ENCODE data around the gene TDRKH.
"Not testable (repeated sequence)": the region's sequence is repeated elsewhere in the genome, so short reads cannot be mapped to it uniquely, and the experiment has no call there.

The TDRKH gene

DNA sequence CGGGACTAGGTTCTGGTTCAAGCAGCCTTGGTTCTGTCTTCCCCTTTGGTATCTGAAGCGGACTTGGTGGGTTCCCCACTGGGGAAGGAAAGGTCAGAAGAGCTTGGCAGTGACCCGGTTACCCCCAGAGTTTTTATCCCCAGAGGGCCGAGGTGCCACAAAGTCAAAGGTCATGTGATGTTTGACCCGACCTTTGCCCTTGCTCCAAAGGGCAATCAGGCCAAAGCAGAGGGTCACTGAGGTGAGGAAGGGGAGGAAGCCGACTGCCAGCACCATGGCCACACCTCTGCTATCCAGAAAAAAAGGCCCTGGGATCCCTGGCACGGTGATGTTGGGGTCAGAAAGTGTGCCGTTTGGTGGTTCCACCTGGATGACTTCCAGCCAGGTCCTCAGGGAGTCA is 10.5 kb upstream of the TDRKH start:
- no peak for DNase-seq

DNA sequence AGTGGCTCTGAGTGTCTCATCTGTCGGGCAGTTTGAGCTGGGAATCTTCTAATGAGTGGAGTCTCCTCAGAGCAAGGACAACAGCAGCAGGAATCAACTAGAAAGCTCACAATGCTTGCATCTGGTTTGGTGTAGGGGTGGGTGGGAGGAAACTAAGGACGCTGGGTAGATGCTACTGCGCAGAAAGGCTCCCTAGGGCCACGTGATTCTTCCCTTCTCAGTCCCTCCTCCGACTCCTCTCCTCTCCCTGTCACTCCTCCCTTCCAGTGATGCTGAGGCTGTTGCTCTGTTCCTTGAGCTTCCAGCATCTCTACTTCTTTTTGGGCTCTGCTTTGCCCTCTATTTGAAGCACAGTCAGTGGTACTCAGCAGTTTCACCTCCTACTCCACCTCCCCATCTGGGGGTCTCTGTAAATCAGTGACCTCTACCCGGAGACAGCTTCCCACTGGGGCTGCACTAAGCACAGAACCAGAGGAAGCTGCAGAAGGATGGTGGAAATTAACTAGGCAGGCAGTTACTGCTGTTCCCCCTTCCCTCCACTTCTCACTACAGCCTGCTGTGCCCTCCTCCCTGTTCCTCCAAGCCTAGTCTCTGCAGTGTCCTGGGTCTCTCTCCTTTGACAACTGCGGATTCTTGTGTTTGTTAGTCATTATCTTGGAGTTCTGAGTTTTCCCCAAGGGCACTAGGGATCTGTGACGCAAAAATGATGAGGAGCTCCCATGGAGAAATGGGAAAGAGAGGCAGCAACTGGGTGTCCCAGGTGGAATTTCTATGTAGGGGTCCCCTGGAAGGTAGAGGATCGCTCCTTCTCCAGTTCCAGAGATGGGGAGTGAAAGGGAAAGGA is 9.1 kb upstream of the TDRKH start:
- no peak for DNase-seq

DNA sequence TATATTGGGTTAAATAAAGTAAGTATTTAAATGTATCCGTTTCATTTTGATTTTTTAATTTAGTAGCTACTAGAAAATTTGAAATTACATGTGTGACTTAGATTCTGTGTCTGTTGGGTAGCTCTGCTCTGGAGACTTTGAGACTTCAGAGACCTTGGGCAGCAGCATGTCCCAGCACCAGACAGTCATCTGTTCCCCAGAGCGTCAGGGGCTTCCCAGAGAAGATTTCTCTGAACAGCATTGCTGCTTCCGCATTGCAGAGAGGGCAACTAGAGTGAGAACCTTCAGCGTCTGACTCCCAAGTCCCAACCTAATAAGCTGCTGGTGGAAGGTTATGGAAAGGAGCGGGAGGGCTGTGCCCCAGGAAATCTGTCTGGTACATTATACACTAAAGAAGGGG is 8.3 kb upstream of the TDRKH start:
- no peak for DNase-seq

DNA sequence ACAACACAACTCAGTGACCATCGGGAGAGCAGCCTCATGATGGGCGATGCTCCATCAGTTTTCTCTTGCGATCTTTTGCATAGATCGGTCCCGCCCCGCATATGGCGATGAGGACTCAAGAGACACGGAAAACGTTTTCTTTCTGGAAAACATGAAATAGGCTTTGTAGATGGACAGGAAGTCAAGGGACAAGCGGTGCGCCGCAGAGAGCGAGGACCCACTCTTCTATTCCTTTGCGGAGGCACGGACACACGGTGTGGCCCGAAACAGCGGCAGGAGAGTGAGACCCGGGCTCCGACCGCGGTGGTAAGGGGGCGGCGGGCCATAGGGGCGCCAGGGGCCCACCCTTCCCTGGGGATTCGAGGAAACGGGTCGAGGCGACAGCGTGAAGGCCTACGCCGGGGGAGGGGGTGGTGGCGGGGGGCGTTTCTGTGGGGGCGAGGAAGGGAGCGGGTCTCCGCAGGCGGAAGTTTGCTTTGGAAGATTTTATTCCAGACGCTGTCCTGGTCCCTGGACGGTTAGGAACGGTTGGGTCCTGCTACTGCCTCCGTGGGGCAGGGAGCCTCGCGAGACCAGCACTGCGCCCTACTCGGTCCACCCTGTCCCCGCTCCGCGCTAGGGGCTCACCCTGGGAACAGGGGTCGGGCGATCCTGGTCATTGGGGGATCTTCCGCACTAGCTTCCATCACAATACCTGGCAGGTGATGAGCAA is 796 bp upstream of the TDRKH start:
- no peak for DNase-seq

DNA sequence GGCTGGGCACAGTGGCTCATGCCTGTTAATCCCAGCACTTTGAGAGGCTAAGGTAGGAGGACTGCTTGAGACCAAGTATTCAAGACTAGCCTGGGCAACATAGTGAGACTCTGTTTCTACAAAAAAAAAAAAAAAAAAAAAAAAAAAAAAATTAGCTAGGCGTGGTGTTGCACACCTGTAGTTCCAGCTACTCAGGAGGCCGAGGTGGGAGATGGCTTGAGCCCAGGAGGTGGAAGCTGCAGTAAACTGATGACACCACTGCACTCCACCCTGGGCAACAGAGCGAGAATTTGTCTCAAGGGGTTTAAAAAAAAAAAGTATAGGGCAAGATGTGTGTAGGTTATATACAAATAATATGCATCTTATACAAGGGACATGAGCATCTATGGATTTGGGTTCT is 2.6 kb downstream of the TDRKH start:
- no peak for DNase-seq

DNA sequence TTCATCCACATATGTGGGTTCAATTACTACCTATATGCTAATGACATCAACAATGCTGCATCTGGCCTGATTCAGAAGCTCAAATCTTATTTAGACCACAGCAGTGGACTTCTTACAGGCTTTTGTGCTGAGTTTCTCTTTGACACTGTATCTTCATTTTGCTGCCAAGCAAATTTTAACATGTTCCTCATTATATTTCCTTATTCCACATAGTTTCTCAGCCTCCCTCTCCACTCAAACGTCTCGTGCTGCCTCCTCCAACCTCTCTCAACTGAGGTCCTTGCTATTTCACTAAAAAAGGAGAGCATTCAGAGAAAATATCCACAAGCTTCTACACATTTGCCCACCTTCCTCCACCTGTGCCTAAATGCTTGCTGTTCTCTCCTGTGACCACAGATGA is 6.5 kb downstream of the TDRKH start:
- no peak for DNase-seq

DNA sequence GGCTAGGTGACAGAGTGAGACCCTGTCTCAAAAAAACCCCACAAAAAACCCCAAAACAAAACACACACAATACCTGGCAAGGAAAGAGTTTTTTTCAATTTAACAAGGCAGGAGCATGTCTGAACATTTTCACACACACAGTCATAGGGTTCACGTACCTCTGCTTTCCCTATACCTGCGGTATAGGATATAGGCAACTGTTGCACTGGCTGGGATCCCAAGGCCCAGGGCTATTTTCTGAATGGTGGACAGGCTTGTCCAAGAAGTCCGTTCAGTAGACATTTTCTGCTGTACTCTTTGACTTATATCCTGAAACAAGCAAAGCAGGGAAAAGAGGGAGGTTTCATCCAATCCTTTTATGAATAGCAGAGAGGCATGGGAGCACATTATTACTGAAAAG is 7.6 kb downstream of the TDRKH start:
- DNase-seq: no peak

DNA sequence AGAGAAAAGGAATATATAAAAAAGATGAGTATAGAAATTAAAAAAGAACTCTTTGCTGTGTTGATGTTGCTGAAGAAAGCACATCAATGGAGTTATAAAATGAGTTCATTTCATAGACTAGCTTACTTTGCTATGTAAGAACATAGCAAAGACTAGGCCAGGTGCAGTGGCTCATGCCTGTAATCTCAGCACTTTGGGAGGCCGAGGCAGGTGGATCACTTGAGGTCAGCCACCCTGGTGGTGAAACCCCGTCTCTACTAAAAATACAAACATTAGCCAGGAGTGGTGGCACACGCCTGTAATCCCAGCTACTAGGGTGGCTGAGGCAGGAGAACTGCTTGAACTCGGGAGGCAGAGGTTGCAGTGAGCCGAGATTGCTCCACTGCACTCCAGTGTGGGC is 8.3 kb downstream of the TDRKH start:
- not testable (repeated sequence) for DNase-seq

DNA sequence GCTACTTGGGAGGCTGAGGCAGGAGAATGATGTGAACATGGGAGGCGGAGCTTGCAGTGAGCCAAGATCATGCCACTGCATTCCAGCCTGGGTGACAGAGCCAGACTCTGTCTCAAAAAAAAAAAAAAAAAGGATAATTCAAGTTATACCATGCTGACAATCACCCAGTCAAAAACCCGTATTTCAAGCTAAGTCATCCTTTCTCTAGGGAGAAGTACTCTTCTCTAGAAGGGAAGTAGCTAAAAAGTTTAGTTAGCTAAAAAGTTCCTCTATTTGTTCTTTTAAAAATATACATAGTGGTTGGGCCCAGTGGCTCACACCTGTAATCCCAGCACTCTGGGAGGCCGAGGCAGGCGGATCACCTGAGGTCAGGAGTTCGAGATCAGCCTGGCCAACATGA is 9.6 kb downstream of the TDRKH start:
- not testable (repeated sequence) for DNase-seq

DNA sequence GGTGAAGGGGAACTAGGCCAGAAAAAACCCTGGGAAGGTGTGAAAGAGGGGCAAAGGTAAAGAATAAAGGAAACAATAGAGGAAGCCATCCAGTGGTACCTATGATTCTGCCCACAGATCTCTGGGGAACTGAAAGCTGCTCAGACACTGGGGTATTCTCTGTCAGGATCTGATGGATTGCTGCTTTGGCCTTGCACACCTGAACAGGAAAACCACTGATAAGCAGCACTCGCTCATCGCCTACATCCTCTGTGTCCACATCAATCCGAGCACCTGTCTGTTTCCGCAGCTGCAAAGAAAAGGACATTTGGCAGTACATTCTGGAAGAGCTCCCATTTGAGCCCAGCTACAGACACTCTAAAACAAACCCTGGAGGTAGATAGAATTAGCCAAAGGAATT is 10.4 kb downstream of the TDRKH start:
- no peak for DNase-seq

DNA sequence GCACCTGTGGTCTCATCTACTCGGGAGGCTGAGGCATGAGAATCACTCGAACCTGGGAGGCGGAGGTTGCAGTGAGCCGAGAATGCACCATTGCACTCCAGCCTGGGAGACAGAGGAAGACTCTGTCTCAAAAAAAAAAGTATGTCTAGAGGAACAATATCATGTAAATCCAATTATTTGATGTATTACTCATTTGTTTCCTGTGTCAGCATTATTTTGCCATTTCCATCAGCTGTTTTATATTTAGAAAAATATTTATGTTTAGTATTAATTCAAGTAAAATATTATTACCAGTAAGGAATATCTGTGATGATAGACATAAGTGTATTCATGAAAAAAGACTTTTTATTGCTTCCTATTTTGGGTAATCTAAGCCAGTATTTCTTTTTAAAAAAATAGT is 13.0 kb downstream of the TDRKH start:
- DNase-seq: no peak

DNA sequence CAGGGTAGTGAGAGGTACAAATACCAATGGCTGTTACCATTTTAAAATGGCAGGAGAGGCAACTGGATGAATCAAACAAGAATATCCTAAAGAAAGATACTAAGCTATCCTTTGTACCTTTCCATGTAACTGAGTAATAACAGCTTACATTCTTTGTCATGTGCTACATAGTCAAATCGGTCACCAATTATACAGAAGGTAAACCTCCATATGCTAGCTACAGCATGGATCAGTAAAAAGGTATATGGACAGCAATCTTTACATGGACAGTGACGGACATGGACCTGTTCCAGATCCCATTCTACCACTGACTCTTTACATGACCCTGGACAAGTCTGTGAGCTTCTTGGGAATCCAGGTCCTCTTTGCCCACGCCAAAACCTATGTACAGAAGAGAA is 13.6 kb downstream of the TDRKH start:
- DNase-seq: no peak

DNA sequence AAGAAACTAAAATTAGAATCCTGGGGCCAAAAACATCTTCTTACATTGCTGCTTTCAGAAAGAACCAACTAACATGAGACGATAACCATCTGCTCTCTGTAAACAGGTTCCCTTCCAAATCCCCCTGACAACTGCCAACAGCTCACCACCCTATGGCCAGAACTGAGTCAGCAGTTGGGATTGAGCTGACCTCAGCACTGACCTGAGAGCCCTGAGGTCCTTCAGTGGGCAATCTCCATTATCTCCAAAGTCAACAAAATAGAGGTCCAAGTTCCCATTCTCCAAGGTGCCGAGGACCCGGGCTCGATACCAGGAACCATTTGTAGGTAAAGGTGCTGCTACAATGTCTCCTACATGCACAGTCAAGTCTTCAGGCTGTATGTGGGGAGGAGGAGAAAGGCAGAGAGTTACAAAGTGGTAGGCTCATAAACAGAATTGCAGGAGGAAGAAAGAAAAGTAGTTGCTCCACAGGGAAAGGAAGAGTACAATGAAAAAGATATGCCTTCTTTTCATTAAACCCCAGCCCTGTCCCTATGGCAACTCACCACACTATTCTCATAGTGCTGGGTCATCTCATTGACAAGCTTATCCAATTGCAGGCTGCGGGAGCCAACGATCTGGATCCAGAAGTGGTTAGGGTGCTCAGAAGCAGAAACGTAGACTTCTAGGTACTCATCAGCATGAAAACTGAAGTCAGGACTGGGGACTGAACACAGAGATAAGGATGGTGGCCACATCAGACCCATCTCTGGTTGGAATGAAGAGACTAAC is 14.2 kb downstream of the TDRKH start:
- no peak for DNase-seq

DNA sequence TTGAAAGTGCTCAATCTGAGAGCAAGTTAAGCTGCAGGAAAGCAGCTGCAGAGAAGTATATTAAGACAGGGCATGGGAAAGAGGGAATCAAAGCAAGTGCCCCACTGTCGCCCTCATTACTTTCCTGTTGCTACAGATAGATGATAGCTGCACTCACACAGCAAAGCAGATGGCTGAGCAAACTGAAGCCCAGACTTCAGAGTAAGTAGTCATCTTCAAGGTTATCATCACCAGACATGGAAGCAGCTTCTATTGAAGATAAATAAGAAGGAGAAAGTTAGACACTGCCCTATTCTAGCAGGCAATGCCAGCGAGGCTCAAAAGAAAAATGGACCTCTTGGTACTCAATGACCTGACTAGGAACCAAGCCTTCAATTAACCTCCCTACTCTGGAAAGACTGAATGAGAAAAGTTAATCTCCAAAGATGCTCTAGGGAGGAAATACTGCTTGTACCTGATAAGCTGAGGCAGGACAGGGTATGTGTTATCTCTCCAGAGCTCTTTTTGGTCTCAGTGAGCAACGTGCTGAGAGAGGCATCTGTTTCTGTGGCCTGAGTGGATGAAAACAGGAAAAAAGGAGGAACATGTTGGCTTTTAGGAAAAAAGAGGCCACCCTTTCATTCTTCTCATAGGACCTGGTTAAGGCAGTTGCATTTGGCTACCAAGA is 15.9 kb downstream of the TDRKH start:
- no peak for DNase-seq

DNA sequence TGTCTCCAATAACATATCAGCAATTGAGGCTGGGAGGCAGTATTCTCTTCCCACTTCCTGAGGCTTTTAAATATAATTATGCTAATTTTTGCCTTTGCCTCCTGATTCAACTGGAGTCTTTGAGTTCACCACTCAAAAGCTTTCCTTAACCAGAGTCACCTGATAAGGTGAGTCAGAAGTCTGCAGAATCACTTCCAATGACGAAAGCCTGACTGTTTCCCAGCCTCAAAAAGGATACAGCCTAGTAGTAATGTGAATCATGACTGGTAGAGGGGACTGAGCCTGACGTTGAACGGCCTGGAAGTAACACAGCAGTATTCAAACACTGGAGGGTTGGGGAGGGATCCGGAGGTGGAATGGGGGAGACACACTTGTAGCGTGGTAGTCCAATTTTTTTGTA is 16.6 kb downstream of the TDRKH start:
- no peak for DNase-seq

DNA sequence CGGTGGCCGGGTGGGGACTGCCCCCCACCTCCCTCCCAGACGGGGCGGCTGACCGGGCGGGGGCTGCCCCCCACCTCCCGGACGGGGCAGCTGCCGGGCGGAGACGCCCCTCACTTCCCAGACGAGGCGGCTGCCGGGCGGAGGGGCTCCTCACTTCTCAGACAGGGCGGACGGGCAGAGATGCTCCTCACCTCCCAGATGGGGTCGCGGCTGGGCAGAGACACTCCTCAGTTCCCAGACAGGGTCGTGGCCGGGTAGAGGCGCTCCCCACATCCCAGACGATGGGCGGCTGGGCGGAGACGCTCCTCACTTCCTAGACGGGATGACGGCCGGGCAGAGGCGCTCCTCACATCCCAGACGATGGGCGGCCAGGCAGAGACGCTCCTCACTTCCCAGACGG is 21.0 kb downstream of the TDRKH start:
- DNase-seq: not testable (repeated sequence)

DNA sequence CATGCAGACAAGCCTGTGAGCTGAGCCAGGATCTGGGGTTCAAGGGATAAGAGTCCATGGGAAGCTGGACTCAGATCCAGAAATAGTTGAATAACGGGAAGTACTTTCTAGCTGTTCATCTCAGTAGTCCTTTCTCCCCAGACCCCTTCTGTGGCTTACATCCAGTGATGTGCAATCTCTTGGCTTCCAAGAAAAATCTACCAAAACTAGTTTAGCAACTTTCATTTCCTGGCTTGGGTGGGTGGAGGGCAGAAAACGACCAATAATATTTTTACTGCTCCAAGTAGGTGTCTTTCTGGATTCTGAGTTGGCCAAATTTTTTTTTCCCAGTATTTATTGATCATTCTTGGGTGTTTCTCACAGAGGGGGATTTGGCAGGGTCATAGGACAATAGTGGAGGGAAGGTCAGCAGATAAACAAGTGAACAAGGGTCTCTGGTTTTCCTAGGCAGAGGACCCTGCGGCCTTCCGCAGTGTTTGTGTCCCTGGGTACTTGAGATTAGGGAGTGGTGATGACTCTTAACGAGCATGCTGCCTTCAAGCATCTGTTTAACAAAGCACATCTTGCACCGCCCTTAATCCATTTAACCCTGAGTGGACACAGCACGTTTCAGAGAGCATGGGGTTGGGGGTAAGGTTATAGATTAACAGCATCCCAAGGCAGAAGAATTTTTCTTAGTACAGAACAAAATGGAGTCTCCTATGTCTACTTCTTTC is 21.8 kb downstream of the TDRKH start:
- DNase-seq: not testable (repeated sequence)

DNA sequence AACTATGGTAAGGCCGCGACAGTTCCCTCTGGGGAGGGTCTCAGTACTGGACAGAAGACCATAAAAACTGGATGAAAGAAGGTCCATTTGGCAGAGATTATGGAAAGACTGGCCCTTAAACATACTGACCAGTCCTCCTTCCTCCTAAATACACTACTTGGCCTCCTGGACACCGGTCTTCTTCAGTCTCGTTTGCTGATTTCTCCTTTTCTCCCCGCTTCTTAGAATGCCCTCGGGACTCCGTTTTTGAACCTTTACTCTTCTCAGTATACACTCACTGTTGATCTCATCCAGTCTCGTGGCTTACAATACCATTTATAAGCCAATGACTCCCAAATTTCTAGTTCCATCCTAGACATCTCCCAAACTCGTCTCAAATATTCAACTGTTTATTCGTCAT is 26.3 kb downstream of the TDRKH start:
- no peak for DNase-seq

DNA sequence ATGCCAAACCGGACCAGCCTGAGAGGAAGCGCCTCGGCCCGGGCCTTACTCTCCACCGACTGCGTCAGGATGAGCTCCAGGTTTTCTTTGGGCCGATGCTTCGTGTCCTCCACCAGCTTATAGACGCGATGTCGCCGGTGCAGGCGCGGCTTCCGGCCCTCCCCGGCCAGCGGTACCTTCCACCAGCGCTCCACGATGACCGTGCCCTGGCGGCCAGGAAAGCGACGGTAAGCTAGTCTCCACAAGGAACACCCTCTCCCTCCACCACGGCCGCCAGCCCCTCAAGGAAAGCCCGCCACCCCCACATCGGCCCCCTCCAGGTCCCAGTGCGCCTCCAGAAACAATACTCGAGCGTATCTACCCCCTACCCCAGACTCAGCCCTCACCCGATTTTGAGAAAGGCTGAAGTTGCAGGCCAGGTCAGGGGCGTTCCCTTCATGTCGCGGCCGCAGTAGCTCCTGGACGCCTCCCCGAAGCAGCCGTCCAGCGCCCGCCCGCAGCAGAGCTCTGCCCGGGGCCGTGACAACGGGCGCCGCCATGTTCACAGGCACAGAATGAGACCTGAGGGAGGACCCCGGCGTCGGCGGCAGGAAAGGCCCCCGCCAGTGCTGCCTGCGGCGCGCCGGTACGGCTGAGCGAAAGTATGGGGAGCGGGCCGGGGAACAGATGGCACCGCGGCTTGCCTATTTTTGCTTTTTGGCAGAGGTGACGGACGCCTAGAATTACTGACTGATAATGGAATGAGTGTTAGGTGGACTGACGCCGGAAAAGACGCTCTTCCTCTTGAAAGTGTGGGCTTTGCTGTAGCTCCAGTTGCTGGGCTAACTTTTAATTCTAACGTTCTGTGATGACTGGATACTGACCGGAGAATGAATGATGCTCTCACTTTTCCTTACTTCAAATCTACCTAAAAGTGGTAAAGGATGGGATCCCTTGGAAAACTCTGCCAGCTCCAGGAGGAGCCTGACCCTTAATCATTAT is 27.1 kb downstream of the TDRKH start, which contains the start of gene MRPL9:
MRPL9 (minus strand) TSS at position 556 of the 981 bp plus-strand sequence; CDS start at position 539, 17 bp downstream.
- peak; percentile 79 for DNase-seq

DNA sequence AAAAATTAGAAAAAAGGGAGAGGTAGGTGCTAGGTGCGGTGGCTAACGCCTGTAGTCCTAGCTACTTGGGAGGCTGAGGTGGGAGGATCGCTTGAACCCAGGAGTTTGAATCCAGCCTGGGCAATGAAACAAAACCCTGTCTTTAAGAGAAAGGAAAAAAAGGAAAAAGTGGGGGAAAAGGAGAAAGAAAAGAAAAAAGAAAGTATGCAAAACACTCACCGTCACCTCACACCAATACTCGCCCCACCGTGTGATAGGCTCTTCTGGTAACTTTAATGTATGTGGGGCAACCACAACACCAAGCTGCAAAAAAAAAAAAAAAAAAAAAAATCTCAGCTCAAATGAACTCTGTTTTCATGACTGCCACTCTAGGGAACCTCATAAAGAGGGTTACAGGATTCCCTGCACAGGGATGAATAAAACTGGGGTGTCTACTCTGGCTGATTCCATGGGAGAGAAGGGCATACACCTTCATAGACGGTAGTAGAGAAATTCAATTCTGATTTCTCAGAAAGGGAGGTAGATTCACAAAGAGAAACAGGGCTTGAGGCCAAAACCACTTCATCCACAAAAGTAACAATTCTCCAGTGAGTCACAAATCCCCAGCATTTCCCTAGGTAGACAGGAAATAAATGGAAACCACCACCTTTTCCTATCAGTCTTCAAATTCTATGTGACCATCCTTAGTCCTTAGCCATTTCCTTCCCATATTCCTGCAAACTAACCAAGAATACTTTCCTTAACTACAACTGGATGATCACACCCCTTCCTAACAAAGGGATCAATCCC is 29.5 kb downstream of the TDRKH start:
- no peak for DNase-seq
